ENCODE measurements around the gene TBC1D25. TPM values are rescaled to one million over a fixed set of nuclear protein-coding genes. Genes with fewer than 3 reads are reported as not detected.

TBC1D25 gene
- total RNA-seq, 1 donor from 2014 or later: 2.1 TPM

GRCh38 chrX:48595929-48596328, 56.4 kb downstream of the TBC1D25 start:
- Histone ChIP-seq H3K27me3 (ENCODE audit: control insufficient read depth in 3 of 3, insufficient read depth in 3 of 3, low read length in 3 of 3) (no peaks in the 10 kb centered on the region), H3K9ac (ENCODE audit: low read depth in 1 of 3, low read length in 3 of 3) (no peak overlapping the region), H3K4me1 (ENCODE audit: control insufficient read depth in 3 of 3, insufficient read depth in 3 of 3, low read length in 3 of 3) (peaks cover 4 to 14% (median 5%) of the 10 kb centered on the region in 3 donors), H3K4me3 (ENCODE audit: low read length in 3 of 3) (no peak overlapping the region), H3K9me3 (ENCODE audit: control insufficient read depth in 3 of 3, low read length in 3 of 3) (no peaks in the 10 kb centered on the region), H3K36me3 (ENCODE audit: control insufficient read depth in 3 of 3, insufficient read depth in 3 of 3, low read length in 3 of 3) (peaks cover 14 to 22% (median 16%) of the 10 kb centered on the region in 3 donors), H3K27ac (ENCODE audit: low read depth, low read length) (no peak overlapping the region)

GRCh38 chrX:48597353-48598264, 58.1 kb downstream of the TBC1D25 start, which contains the start of gene WDR13:
Gene WDR13 (plus strand): TSS chrX:48597492. CDS start chrX:48597997, 505 bp downstream.
- Histone ChIP-seq H3K4me3 (ENCODE audit: low read length in 3 of 3) (peak within 1 kb of the TSS; percentile 86 to 96 (median 94)), H3K27ac (ENCODE audit: low read depth, low read length) (peak within 1 kb of the TSS; percentile 98), H3K36me3 (ENCODE audit: control insufficient read depth in 3 of 3, insufficient read depth in 3 of 3, low read length in 3 of 3) (peaks cover 24 to 36% (median 28%) of the 10 kb centered on the region in 3 donors), H3K9me3 (ENCODE audit: control insufficient read depth in 3 of 3, low read length in 3 of 3) (no peaks in the 10 kb centered on the region), H3K27me3 (ENCODE audit: control insufficient read depth in 3 of 3, insufficient read depth in 3 of 3, low read length in 3 of 3) (no peaks in the 10 kb centered on the region), H3K9ac (ENCODE audit: low read depth in 1 of 3, low read length in 3 of 3) (peak within 1 kb of the TSS; percentile 91 to 96 (median 91)), H3K4me1 (ENCODE audit: control insufficient read depth in 3 of 3, insufficient read depth in 3 of 3, low read length in 3 of 3) (peaks cover 4 to 9% (median 5%) of the 10 kb centered on the region in 3 donors)

DNA sequence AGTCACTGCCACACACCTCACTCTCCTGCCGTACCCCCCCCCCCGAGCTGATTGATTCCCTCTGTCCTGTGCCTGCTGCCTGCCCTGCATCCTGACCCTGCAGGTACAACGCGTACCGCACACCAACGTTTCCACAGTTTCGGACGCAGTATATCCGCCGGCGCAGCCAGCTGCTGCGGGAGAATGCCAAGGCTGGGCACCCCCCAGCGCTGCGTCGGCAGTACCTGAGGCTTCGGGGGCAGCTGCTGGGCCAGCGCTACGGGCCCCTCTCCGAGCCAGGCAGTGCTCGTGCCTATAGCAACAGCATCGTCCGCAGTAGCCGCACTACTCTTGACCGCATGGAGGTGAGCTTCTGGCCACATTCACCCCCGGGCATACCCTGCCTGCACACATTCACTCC, 59.1 kb downstream of the TBC1D25 start:
- H3K27me3 ChIP-seq (ENCODE audit: control insufficient read depth in 3 of 3, insufficient read depth in 3 of 3, low read length in 3 of 3): no peaks in the 10 kb centered on the region
- no peaks in the 10 kb centered on the region for H3K9me3 ChIP-seq (ENCODE audit: control insufficient read depth in 3 of 3, low read length in 3 of 3)
- H3K36me3 ChIP-seq (ENCODE audit: control insufficient read depth in 3 of 3, insufficient read depth in 3 of 3, low read length in 3 of 3): peaks cover 26 to 39% (median 33%) of the 10 kb centered on the region in 3 donors
- no peak overlapping the region for H3K27ac ChIP-seq (ENCODE audit: low read depth, low read length)
- H3K4me1 ChIP-seq (ENCODE audit: control insufficient read depth in 3 of 3, insufficient read depth in 3 of 3, low read length in 3 of 3): peaks cover 4 to 9% (median 5%) of the 10 kb centered on the region in 3 donors
- peak overlapping the region; percentile 86 to 96 (median 94) for H3K4me3 ChIP-seq (ENCODE audit: low read length in 3 of 3)
- H3K9ac ChIP-seq (ENCODE audit: low read depth in 1 of 3, low read length in 3 of 3): peak overlapping the region; percentile 51 to 91 (median 91)

DNA sequence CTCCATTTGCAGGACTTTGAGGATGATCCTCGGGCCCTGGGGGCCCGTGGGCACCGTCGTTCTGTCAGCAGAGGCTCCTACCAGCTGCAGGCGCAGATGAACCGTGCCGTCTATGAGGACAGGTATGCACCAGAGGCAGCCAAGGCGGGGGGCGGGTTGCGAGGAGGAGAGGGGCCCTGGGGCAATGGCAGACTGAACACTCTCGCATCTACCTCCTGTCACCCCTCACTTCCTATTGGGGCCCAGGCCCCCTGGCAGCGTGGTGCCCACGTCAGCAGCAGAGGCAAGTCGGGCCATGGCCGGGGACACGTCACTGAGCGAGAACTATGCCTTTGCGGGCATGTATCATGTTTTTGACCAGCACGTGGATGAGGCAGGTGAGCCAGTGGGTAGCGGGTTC, 59.8 kb downstream of the TBC1D25 start:
- Histone ChIP-seq H3K4me3 (ENCODE audit: low read length in 3 of 3) (no peak overlapping the region), H3K36me3 (ENCODE audit: control insufficient read depth in 3 of 3, insufficient read depth in 3 of 3, low read length in 3 of 3) (peaks cover 31 to 43% (median 39%) of the 10 kb centered on the region in 3 donors), H3K27ac (ENCODE audit: low read depth, low read length) (no peak overlapping the region), H3K9me3 (ENCODE audit: control insufficient read depth in 3 of 3, low read length in 3 of 3) (no peaks in the 10 kb centered on the region), H3K4me1 (ENCODE audit: control insufficient read depth in 3 of 3, insufficient read depth in 3 of 3, low read length in 3 of 3) (peaks cover 4 to 9% (median 5%) of the 10 kb centered on the region in 3 donors), H3K9ac (ENCODE audit: low read depth in 1 of 3, low read length in 3 of 3) (no peak overlapping the region), H3K27me3 (ENCODE audit: control insufficient read depth in 3 of 3, insufficient read depth in 3 of 3, low read length in 3 of 3) (no peaks in the 10 kb centered on the region)

- H3K36me3 ChIP-seq (ENCODE audit: control insufficient read depth in 3 of 3, insufficient read depth in 3 of 3, low read length in 3 of 3): peaks cover 40 to 51% (median 45%) of the 10 kb centered on the region in 3 donors
Observed at GRCh38 chrX:48600226-48600625, 60.7 kb downstream of the TBC1D25 start.

DNA sequence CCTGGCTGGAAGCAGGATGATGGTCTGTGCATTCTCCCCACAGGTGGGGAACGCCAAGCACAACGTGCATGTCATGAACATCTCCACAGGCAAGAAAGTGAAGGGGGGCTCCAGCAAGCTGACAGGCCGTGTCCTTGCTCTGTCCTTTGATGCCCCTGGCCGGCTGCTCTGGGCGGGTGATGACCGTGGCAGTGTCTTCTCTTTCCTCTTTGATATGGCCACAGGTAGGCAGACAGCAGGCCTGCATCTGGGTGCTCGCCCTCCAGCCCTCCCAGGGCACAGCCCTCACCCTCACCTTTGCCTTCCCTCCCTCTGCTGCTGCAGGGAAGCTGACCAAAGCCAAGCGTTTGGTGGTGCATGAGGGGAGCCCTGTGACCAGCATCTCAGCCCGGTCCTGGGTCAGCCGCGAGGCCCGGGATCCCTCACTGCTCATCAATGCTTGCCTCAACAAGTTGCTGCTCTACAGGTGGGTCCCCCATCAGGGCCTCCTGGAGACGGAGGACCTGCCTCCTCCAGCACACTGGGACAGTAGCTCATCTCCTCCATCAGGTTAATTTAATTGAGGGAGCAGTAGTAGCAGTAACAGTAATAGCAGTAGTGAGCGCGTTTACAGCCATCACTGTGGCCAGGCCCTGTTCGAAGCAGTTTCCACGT, 62.4 kb downstream of the TBC1D25 start:
- H3K36me3 ChIP-seq (ENCODE audit: control insufficient read depth in 3 of 3, insufficient read depth in 3 of 3, low read length in 3 of 3): peaks cover 41 to 52% (median 45%) of the 10 kb centered on the region in 3 donors
- H3K27me3 ChIP-seq (ENCODE audit: control insufficient read depth in 3 of 3, insufficient read depth in 3 of 3, low read length in 3 of 3): no peaks in the 10 kb centered on the region
- peaks cover 4 to 9% (median 5%) of the 10 kb centered on the region in 3 donors for H3K4me1 ChIP-seq (ENCODE audit: control insufficient read depth in 3 of 3, insufficient read depth in 3 of 3, low read length in 3 of 3)
- no peak overlapping the region for H3K27ac ChIP-seq (ENCODE audit: low read depth, low read length)
- H3K4me3 ChIP-seq (ENCODE audit: low read length in 3 of 3): no peak overlapping the region
- no peak overlapping the region for H3K9ac ChIP-seq (ENCODE audit: low read depth in 1 of 3, low read length in 3 of 3)
- no peaks in the 10 kb centered on the region for H3K9me3 ChIP-seq (ENCODE audit: control insufficient read depth in 3 of 3, low read length in 3 of 3)

More at GRCh38 chrX:48600226-48600625, 60.7 kb downstream of the TBC1D25 start:
- Histone ChIP-seq H3K9ac (ENCODE audit: low read depth in 1 of 3, low read length in 3 of 3) (no peak overlapping the region), H3K9me3 (ENCODE audit: control insufficient read depth in 3 of 3, low read length in 3 of 3) (no peaks in the 10 kb centered on the region), H3K27ac (ENCODE audit: low read depth, low read length) (no peak overlapping the region), H3K4me3 (ENCODE audit: low read length in 3 of 3) (no peak overlapping the region), H3K4me1 (ENCODE audit: control insufficient read depth in 3 of 3, insufficient read depth in 3 of 3, low read length in 3 of 3) (peaks cover 4 to 9% (median 5%) of the 10 kb centered on the region in 3 donors), H3K27me3 (ENCODE audit: control insufficient read depth in 3 of 3, insufficient read depth in 3 of 3, low read length in 3 of 3) (no peaks in the 10 kb centered on the region)

DNA sequence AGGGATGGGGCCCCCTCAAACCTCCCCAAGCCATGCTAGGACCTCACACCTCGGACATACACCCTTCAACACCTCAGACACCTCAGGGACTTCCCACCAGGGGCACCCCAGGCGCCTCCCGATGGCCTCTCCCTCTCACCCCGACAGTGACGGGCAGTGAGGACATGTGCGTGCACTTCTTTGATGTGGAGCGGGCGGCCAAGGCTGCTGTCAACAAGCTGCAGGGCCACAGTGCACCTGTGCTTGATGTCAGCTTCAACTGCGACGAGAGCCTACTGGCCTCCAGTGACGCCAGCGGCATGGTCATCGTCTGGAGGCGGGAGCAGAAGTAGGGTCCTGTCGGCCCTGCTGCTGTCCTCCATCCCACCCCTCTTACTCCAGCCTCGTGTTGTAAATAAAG, 65.2 kb downstream of the TBC1D25 start:
- no peaks in the 10 kb centered on the region for H3K4me1 ChIP-seq (ENCODE audit: control insufficient read depth in 3 of 3, insufficient read depth in 3 of 3, low read length in 3 of 3)
- no peaks in the 10 kb centered on the region for H3K27me3 ChIP-seq (ENCODE audit: control insufficient read depth in 3 of 3, insufficient read depth in 3 of 3, low read length in 3 of 3)
- no peak overlapping the region for H3K4me3 ChIP-seq (ENCODE audit: low read length in 3 of 3)
- no peak overlapping the region for H3K27ac ChIP-seq (ENCODE audit: low read depth, low read length)
- H3K9me3 ChIP-seq (ENCODE audit: control insufficient read depth in 3 of 3, low read length in 3 of 3): no peaks in the 10 kb centered on the region
- peaks cover 35 to 40% (median 36%) of the 10 kb centered on the region in 3 donors for H3K36me3 ChIP-seq (ENCODE audit: control insufficient read depth in 3 of 3, insufficient read depth in 3 of 3, low read length in 3 of 3)
- H3K9ac ChIP-seq (ENCODE audit: low read depth in 1 of 3, low read length in 3 of 3): no peak overlapping the region

- H3K4me3 ChIP-seq (ENCODE audit: low read length in 3 of 3): no peak overlapping the region
Observed at GRCh38 chrX:48606091-48606490, 66.6 kb downstream of the TBC1D25 start.

GRCh38 chrX:48611703-48612102, 72.2 kb downstream of the TBC1D25 start:
- no peaks in the 10 kb centered on the region for H3K36me3 ChIP-seq (ENCODE audit: control insufficient read depth in 3 of 3, insufficient read depth in 3 of 3, low read length in 3 of 3)
- H3K4me3 ChIP-seq (ENCODE audit: low read length in 3 of 3): no peak overlapping the region
- H3K27me3 ChIP-seq (ENCODE audit: control insufficient read depth in 3 of 3, insufficient read depth in 3 of 3, low read length in 3 of 3): peaks cover 0 to 4% (median 0%) of the 10 kb centered on the region in 3 donors
- no peaks in the 10 kb centered on the region for H3K4me1 ChIP-seq (ENCODE audit: control insufficient read depth in 3 of 3, insufficient read depth in 3 of 3, low read length in 3 of 3)
- no peak overlapping the region for H3K27ac ChIP-seq (ENCODE audit: low read depth, low read length)
- H3K9ac ChIP-seq (ENCODE audit: low read depth in 1 of 3, low read length in 3 of 3): no peak overlapping the region
- no peaks in the 10 kb centered on the region for H3K9me3 ChIP-seq (ENCODE audit: control insufficient read depth in 3 of 3, low read length in 3 of 3)

More at GRCh38 chrX:48606091-48606490, 66.6 kb downstream of the TBC1D25 start:
- no peaks in the 10 kb centered on the region for H3K4me1 ChIP-seq (ENCODE audit: control insufficient read depth in 3 of 3, insufficient read depth in 3 of 3, low read length in 3 of 3)
- no peak overlapping the region for H3K27ac ChIP-seq (ENCODE audit: low read depth, low read length)
- no peaks in the 10 kb centered on the region for H3K27me3 ChIP-seq (ENCODE audit: control insufficient read depth in 3 of 3, insufficient read depth in 3 of 3, low read length in 3 of 3)
- no peak overlapping the region for H3K9ac ChIP-seq (ENCODE audit: low read depth in 1 of 3, low read length in 3 of 3)
- peaks cover 26 to 28% (median 28%) of the 10 kb centered on the region in 3 donors for H3K36me3 ChIP-seq (ENCODE audit: control insufficient read depth in 3 of 3, insufficient read depth in 3 of 3, low read length in 3 of 3)
- no peaks in the 10 kb centered on the region for H3K9me3 ChIP-seq (ENCODE audit: control insufficient read depth in 3 of 3, low read length in 3 of 3)

All from skeletal muscle tissue (tissue), 4 donors.